ENCODE data around the gene LRRC38.

- no peak for TF ChIP-seq CTCF (conservative IDR thresholded peaks at IDR 0.05; ENCODE audit: low read depth, low read length)
- TF ChIP-seq EZH2 (IDR thresholded peaks at IDR 0.05; ENCODE audit: low read length, unreplicated experiment), result no peak
- no peak for TF ChIP-seq EZH2phosphoT487 (IDR thresholded peaks at IDR 0.05; ENCODE audit: borderline replicate concordance, low read length)
Observed at GRCh38 chr1:13523780-13524477, 10.1 kb upstream of the LRRC38 start.
